ACC112 (cell line): Measurements from ENCODE around the gene DGLUCY.

Source experiments
- H2AFZ ChIP-seq: fragments of 200-600 bp; sonication (generic); one replicate; pipeline ENCODE4 v1.6.0; 2017; ENCODE audit warnings: antibody characterized with exemption, low read length; ENCODE audit not compliant: unreplicated experiment
- H3K27ac ChIP-seq: fragments of 200-600 bp; sonication (generic); 2 replicates; pipeline ENCODE4 v1.5.1; 2014; ENCODE audit warnings: low read depth, mild to moderate bottlenecking, antibody characterized with exemption, low read length, moderate library complexity
- H3K27me3 ChIP-seq: fragments of 200-600 bp; sonication (generic); 2 replicates; pipeline ENCODE4 v1.6.1; 2014; ENCODE audit warnings: mild to moderate bottlenecking, antibody characterized with exemption, low read length, moderate library complexity, mixed read lengths; ENCODE audit not compliant: insufficient read depth
- H3K36me3 ChIP-seq: fragments of 200-600 bp; sonication (generic); 2 replicates; pipeline ENCODE4 v1.6.1; 2016; ENCODE audit warnings: mild to moderate bottlenecking, antibody characterized with exemption, low read length, moderate library complexity, mixed read lengths; ENCODE audit not compliant: insufficient read depth
- H3K4me1 ChIP-seq: fragments of 200-600 bp; sonication (generic); one replicate; pipeline ENCODE4 v1.6.1; 2016; ENCODE audit warnings: low read length, mixed read lengths; ENCODE audit not compliant: insufficient read depth, unreplicated experiment, control insufficient read depth
- H3K4me3 ChIP-seq: fragments of 200-600 bp; sonication (generic); 2 replicates; pipeline ENCODE4 v1.5.1; 2014; ENCODE audit warnings: mild to moderate bottlenecking, low read depth, low read length
- H3K79me2 ChIP-seq: fragments of 200-600 bp; sonication (generic); one replicate; pipeline ENCODE4 v1.6.0; 2016; ENCODE audit warnings: low read length; ENCODE audit not compliant: control insufficient read depth, unreplicated experiment, insufficient read depth

Gene DGLUCY

DNA sequence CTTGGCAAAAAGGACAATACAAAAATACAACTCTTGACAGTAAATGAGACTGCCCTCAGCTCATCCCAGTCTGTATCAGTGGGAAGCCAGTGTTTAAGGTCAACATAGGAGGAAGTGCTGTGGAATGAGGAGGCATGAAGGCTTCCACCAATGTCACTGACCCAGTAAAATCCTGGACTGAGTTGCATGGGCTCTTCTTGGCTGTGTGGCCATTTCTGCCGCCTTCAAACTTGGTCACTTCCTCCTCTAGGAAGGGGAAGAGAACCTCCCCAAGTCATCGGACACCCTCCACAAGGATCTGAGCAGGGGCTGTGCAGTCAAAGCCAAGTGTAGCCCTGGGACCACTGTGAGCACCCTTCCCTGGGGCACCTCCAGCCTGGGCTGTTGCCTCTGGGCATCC, 118.7 kb downstream of the DGLUCY start:
- Histone ChIP-seq H3K27me3 (no peaks in the 10 kb centered on the region), H3K36me3 (peaks cover 4% of the 10 kb centered on the region; the same call in 1 of the 2 replicates), H3K4me3 (no peak overlapping the region), H3K79me2 (no peaks in the 10 kb centered on the region), H3K4me1 (peaks cover 34% of the 10 kb centered on the region), H3K27ac (no peak overlapping the region), H2AFZ (no peak overlapping the region)

DNA sequence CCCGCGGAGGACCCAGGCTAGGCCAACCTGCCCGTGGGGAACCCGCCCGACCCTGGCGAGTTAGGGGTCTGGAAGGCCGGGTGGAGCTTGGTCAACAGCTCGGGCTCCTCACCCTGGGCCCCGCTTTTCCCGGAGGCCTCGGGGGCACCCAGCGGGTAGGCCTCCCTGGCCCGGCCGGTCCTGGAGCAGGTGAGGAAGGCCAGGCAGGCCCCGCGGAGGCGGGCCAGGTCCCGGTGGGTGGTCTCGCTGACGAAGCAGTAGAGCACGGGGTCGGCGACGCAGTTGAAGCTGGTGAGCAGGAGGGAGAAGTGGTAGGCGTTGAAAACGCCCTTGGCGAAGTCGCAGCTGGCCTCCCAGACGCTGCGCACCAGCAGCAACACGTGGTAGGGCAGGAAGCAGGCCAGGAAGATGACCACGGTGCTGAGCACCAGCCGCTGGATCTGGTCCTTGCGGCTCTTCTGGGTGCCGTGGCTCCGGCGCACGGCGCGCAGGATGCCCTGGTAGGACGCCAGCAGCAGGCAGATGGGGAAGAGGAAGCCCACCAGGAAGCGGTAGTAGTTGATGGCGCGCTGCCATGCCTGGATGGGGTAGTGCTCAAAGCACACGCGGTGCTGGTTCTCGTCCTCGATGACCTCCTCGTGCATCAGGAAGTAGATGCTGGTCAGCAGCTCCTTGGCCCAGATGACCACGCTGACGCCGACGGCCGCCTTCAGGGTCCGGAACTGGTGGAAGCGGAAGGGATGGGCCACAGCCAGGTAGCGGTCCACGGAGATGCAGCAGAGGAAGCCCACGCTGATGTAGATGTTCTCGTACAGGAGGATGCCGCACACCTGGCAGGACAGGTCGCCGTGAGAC, 120.3 kb downstream of the DGLUCY start:
- Histone ChIP-seq H3K4me3 (no peak overlapping the region), H3K36me3 (peaks cover 4% of the 10 kb centered on the region; the same call in 1 of the 2 replicates), H3K27me3 (no peaks in the 10 kb centered on the region), H3K4me1 (peaks cover 22% of the 10 kb centered on the region), H3K79me2 (no peaks in the 10 kb centered on the region), H3K27ac (no peak overlapping the region), H2AFZ (no peak overlapping the region)

DNA sequence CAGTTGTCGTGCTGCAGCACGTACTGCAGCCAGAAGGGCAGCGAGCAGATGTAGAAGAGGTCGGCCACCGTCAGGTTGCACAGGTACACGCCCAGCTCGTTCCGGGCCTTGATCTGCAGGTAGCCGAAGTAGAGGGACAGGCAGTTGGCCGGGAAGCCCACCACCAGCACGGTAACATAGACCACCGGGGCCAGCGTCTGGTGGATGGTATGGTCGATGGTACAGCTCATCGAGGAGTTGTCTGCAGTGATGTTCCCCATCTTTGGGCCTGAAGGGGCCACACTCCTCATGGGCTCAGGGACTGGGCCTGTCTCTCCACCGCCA, 120.9 kb downstream of the DGLUCY start:
- Histone ChIP-seq H3K27me3 (no peaks in the 10 kb centered on the region), H3K4me3 (no peak overlapping the region), H2AFZ (no peak overlapping the region), H3K4me1 (peaks cover 16% of the 10 kb centered on the region), H3K36me3 (peaks cover 4% of the 10 kb centered on the region; the same call in 1 of the 2 replicates), H3K27ac (no peak overlapping the region), H3K79me2 (no peaks in the 10 kb centered on the region)

DNA sequence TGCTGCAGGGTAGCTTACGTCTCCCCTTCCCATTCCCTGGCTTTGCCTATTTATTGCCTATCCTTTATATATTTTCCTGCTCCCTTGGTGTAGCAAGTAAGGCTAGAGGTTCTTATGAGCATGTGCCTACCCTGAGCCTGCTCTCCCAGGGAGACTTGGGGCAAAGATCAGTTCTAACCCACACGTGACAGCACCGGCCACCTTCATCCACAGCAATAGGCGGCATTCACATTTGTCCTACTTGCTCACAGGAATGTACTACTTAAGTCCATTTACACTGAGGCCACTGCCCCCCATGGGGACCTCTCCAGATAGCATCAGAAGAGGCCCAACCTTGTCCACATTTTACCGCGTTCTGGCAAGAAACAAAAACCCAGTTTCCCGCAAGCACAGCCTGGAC, 122.0 kb downstream of the DGLUCY start:
- H2AFZ ChIP-seq, result no peak overlapping the region
- peaks cover 10% of the 10 kb centered on the region for H3K4me1 ChIP-seq
- H3K79me2 ChIP-seq, result no peaks in the 10 kb centered on the region
- H3K27ac ChIP-seq, result no peak overlapping the region
- no peaks in the 10 kb centered on the region; the same call in 1 of the 2 replicates for H3K36me3 ChIP-seq
- no peak overlapping the region for H3K4me3 ChIP-seq
- H3K27me3 ChIP-seq, result no peaks in the 10 kb centered on the region

DNA sequence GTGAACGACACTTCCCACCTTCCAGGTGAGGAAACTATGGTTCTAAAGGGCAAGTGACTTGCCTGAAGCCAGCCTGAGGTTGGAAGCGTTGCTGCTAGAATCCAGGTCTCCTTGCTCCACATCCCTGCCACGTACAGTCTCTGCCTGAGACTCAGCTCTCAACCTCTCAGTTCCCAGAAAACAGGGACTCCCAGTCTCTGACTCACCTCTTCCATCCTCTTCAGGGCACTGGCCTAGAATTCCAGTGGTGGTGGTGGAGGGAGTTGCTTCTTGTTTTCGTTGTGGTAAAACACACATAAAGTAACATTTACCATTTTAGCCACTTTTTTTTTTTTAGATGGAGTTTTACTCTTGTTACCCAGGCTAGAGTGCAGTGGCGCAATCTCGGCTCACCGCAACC, 123.3 kb downstream of the DGLUCY start:
- H2AFZ ChIP-seq, result no peak overlapping the region
- H3K4me1 ChIP-seq, result peaks cover 10% of the 10 kb centered on the region
- peak overlapping the region; percentile 64 for H3K27ac ChIP-seq
- no peaks in the 10 kb centered on the region; the same call in 1 of the 2 replicates for H3K36me3 ChIP-seq
- H3K27me3 ChIP-seq, result no peaks in the 10 kb centered on the region
- no peak overlapping the region for H3K4me3 ChIP-seq
- no peaks in the 10 kb centered on the region for H3K79me2 ChIP-seq

DNA sequence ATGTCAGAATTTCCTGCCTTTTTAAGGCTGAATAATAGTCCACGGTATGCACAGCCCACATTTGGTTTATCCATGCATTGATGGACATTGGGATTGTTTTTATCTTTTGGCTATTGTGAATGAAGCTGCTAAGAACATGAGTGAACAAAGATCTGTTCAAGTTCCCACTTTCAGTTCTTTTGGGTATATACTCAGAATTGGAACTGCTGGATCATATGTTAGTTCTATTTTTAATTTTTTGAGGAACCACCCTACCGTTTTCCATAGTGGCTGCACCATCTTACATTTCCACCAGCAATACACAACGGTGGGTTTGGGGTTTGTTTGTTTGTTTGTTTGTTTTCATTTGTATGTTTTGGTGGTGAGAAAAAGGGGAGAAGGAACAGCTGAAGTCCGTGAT, 124.2 kb downstream of the DGLUCY start:
- no peak overlapping the region; the same call in 1 of the 2 replicates for H3K27ac ChIP-seq
- no peaks in the 10 kb centered on the region for H3K27me3 ChIP-seq
- H3K79me2 ChIP-seq, result no peaks in the 10 kb centered on the region
- H3K36me3 ChIP-seq, result no peaks in the 10 kb centered on the region
- no peak overlapping the region for H2AFZ ChIP-seq
- no peak overlapping the region for H3K4me3 ChIP-seq
- peaks cover 15% of the 10 kb centered on the region for H3K4me1 ChIP-seq

DNA sequence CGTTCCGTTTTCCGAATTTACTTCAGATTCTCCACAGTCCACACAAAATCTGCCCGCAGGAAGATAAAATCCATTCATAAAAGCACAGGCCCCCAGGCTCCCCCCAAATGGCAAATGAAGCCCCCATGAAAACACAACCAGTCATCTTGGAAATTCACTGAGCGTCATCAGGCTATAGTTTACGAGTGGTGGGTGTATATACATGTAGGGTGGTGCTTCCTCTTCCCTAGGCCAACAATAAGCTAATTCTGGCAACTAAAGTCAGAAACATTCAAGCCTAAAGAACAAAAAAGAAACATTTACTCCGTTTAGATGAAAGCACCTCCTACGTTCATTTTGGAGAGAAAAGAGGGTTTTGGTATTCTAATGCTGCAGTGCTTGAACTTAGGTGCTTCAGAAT, 124.8 kb downstream of the DGLUCY start:
- Histone ChIP-seq H3K27me3 (no peaks in the 10 kb centered on the region), H2AFZ (no peak overlapping the region), H3K4me3 (no peak overlapping the region), H3K4me1 (peaks cover 18% of the 10 kb centered on the region), H3K36me3 (no peaks in the 10 kb centered on the region), H3K79me2 (no peaks in the 10 kb centered on the region), H3K27ac (no peak overlapping the region)

DNA sequence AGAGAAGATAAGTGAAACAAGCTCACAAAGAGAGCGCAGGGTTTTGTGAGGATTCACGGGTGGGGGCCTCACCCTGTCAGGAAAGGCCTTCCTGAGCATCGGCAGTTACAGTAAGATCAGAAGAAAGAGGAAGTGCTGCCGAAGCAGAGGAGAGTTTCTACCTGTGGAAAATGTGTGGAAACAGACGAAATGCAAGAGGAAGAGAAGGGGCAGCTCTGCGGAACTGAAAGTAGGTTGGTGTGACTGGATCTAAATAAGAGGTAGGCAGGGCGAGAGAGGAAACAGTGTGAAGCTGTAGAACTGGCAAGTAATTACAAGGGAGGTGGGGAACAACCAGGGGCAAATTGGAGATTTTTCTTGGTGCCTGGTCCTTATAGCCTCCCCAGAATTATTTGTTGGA, 128.0 kb downstream of the DGLUCY start:
- Histone ChIP-seq H2AFZ (no peak overlapping the region), H3K27ac (no peak overlapping the region), H3K4me1 (peaks cover 37% of the 10 kb centered on the region), H3K36me3 (no peaks in the 10 kb centered on the region), H3K79me2 (no peaks in the 10 kb centered on the region), H3K27me3 (no peaks in the 10 kb centered on the region), H3K4me3 (no peak overlapping the region)

DNA sequence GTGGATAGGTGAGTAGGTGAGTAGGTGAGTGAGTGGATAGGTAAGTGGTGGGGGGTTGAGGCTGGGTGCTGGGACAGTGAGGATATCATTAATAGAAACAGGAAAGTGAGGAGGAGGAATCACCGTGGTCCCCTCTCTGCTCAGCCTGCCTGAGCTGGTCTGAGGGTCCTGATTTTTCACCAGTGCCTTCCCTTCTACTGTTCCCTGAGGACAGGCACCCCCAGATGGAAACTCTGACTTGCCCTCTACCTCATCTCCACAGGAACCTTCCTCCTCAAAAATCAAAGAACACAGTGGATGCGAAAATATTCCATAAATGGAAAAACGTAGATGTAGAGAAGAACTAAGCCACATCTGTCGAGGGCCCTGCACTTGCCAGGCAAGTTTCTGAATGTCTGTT, 128.8 kb downstream of the DGLUCY start:
- peak overlapping the region; percentile 64; the same call in 1 of the 2 replicates for H3K4me3 ChIP-seq

DNA sequence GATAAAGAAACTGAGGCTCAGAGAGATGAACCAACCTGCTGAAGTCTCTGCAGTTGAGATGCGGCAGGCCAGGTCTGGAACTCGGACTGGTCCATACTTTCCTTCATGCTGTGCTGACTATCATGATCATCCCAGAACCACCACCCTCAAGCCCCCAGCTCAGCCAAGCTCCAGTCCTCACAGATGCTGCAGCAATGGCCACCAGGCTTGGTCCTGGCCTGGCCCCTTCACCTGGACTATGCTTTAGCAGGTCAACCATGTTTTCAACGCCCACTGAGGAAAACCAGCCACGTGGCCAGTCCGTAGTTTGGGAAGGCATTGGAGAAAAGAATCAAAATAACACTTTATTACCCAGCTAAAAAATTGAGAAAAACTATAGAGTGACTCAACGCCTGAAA, 129.2 kb downstream of the DGLUCY start:
- H3K27ac ChIP-seq, result peak overlapping the region; percentile 90
- no peaks in the 10 kb centered on the region for H3K79me2 ChIP-seq
- no peak overlapping the region for H2AFZ ChIP-seq
- peak overlapping the region; percentile 64 for H3K4me3 ChIP-seq
- peaks cover 26% of the 10 kb centered on the region for H3K4me1 ChIP-seq
- no peaks in the 10 kb centered on the region for H3K27me3 ChIP-seq
- no peaks in the 10 kb centered on the region for H3K36me3 ChIP-seq

More for the DNA sequence above, 128.8 kb downstream of the DGLUCY start:
- Histone ChIP-seq H3K36me3 (no peaks in the 10 kb centered on the region), H2AFZ (no peak overlapping the region), H3K79me2 (no peaks in the 10 kb centered on the region), H3K27me3 (no peaks in the 10 kb centered on the region), H3K4me1 (peaks cover 29% of the 10 kb centered on the region), H3K27ac (peak overlapping the region; percentile 90)

DNA sequence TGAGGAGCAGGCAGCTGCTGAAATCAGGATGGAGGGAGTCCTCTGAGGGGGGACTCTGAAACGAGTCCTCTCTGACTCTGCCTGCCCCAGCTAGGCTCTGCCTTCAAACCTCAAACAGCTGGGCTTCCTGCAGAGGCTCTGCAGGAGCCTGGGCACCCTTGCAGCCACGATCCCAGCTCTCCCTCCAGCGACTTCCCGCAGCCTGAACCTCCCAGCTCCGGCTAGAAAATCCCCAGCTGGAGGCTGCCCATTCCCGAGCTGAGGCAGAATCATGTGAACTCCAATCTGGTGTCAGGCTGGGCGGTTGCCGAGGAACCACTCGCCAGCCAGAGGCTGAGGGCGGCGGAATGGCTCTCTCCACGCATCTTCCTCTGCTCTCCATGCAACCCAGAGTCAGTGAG, 130.6 kb downstream of the DGLUCY start, which contains the start of gene GPR68:
TSS of gene GPR68 (minus strand) at position 204 of the 401 bp plus-strand sequence. CDS start 9,654 bp downstream, outside the sequence.
- Histone ChIP-seq H2AFZ (peak within 1 kb of the TSS; percentile 77), H3K27ac (peak within 1 kb of the TSS; percentile 90), H3K79me2 (no peaks in the 10 kb centered on the region), H3K36me3 (no peaks in the 10 kb centered on the region), H3K4me3 (peak within 1 kb of the TSS; percentile 64), H3K4me1 (peaks cover 26% of the 10 kb centered on the region), H3K27me3 (no peaks in the 10 kb centered on the region)
